Measurements from ENCODE around the gene HYAL3.

- TF ChIP-seq CTCF (IDR thresholded peaks at IDR 0.05) (no peak), POLR2A (IDR thresholded peaks at IDR 0.05) (peak in 1 of 3 donors; percentile 19)
Measured at GRCh38 chr3:50316657-50317242, 17.5 kb upstream of the HYAL3 start.
